ENCODE measurements around the gene CACNA1C. TPM values are rescaled to one million over a fixed set of nuclear protein-coding genes. Genes with fewer than 3 reads are reported as not detected.

The CACNA1C gene
- total RNA-seq, 1 experiment from 2014 or later: 1.1 TPM

GRCh38 chr12:2431810-2432209, 379.0 kb downstream of the CACNA1C start:
- Histone ChIP-seq H3K4me2 (ENCODE audit: insufficient read depth, insufficient read length, low read length) (no peak overlapping the region), H4K91ac (ENCODE audit: insufficient read length, low read depth, low read length) (no peak overlapping the region), H4K8ac (replicated peaks; ENCODE audit: insufficient read length, low read depth, low read length) (no peak overlapping the region), H3K79me1 (ENCODE audit: insufficient read depth, low read depth, low read length, poor library complexity, severe bottlenecking) (no peaks in the 10 kb centered on the region), H2BK20ac (ENCODE audit: low read depth, low read length, poor library complexity, severe bottlenecking) (no peak overlapping the region), H3K27me3 (ENCODE audit: insufficient read depth, low read length) (no peaks in the 10 kb centered on the region), H3T11ph (ENCODE audit: low read length) (no peak overlapping the region), H4K5ac (ENCODE audit: insufficient read length, low read depth, low read length) (no peak overlapping the region), H3K4me1 (ENCODE audit: insufficient read depth, low read length) (no peaks in the 10 kb centered on the region), H3K4ac (ENCODE audit: low read depth, low read length) (no peak overlapping the region), H3K14ac (ENCODE audit: insufficient read depth, low read length) (no peak overlapping the region), H3K23me2 (ENCODE audit: insufficient read length, low read depth, low read length, poor library complexity, severe bottlenecking) (no peaks in the 10 kb centered on the region), H2BK15ac (ENCODE audit: low read depth, low read length) (no peak overlapping the region), H3K56ac (ENCODE audit: insufficient read length, low read depth, low read length) (no peak overlapping the region), H4K20me1 (ENCODE audit: control insufficient read depth, insufficient read depth, insufficient read length) (no peaks in the 10 kb centered on the region), H3K79me2 (ENCODE audit: insufficient read depth, low read length) (no peaks in the 10 kb centered on the region), H2AFZ (ENCODE audit: low read length) (no peak overlapping the region), H2BK5ac (ENCODE audit: insufficient read length, low read length) (no peak overlapping the region), H2BK120ac (ENCODE audit: low read depth, low read length, poor library complexity, severe bottlenecking) (no peak overlapping the region), H2BK12ac (ENCODE audit: insufficient read length, low read depth, low read length) (no peak overlapping the region), H2AK5ac (ENCODE audit: insufficient read length, low read length) (no peak overlapping the region), H3K18ac (ENCODE audit: insufficient read length, low read depth, low read length) (no peak overlapping the region), H3K9me3 (ENCODE audit: control insufficient read depth, low read depth, low read length) (no peaks in the 10 kb centered on the region), H3K9ac (ENCODE audit: extremely low read depth, insufficient read length, low read length) (no peak overlapping the region), H3K27ac (ENCODE audit: insufficient read length, low read depth, low read length) (no peak overlapping the region), H3K23ac (ENCODE audit: insufficient read length, low read depth, low read length) (no peak overlapping the region)
- WGBS (ENCODE audit: extremely low coverage, insufficient read length, low lambda C conversion rate): no CpG with 5 or more reads among the region's 1 CpG
- Mint-ChIP-seq H3K27me3 (ENCODE audit: low read depth) (peaks cover 7% of the 10 kb centered on the region), H3K4me1 (peaks cover 0 to 3% of the 10 kb centered on the region in 2 experiments; a peak in 1 of 4 replicates), H3K9me3 (peaks cover 0 to 4% of the 10 kb centered on the region in 2 experiments; a peak in 2 of 5 replicates), H3K27ac (no peak overlapping the region), H3K4me3 (no peak overlapping the region), H3K36me3 (ENCODE audit: insufficient read depth in 1 of 3, low read depth in 3 of 3) (no peaks in the 10 kb centered on the region; a peak in 1 of 7 replicates)
- no peak for DNase-seq
- TF ChIP-seq CTCF (conservative IDR thresholded peaks at IDR 0.05): no peak

All from H9 (cell line).